Panc1 (cell line): ENCODE results near the gene NR1I2.

Experiments used
- TF ChIP-seq, protein P1 (sequence below), 2 experiments: IDR thresholded peaks; 2 replicates each; pipeline ENCODE4 v1.6.1; 2011 to 2012; ENCODE audit warnings: low read depth in 2 of 2, control low read depth in 1 of 2, low read length in 1 of 2, mild to moderate bottlenecking in 1 of 2, moderate library complexity in 1 of 2; ENCODE audit not compliant: insufficient read depth in 1 of 2
- TF ChIP-seq, protein P2 (sequence below): fragments of 450-650 bp; IDR thresholded peaks from 2 replicates; pipeline ENCODE4 v1.5.1; 2017; ENCODE audit warnings: mild to moderate bottlenecking

DNA sequence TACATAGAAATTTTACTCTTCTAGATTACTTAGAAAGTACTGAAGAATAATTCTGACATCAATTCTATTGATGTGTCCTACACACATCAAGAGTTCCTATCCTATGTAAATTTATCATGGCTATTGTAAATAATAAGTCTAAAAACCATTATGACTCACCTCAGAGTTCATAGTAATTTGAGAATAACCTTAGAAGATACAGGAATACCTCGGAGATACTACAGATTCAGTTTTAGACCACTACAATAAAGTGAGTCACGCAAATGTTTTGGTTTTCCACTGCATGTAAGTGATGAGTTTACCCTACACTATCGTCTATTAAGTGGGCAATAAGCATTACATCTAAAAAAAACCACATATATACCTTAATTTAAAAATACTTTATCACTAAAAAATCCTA, 74.8 kb downstream of the NR1I2 start:
- TF ChIP-seq, protein P1, sequence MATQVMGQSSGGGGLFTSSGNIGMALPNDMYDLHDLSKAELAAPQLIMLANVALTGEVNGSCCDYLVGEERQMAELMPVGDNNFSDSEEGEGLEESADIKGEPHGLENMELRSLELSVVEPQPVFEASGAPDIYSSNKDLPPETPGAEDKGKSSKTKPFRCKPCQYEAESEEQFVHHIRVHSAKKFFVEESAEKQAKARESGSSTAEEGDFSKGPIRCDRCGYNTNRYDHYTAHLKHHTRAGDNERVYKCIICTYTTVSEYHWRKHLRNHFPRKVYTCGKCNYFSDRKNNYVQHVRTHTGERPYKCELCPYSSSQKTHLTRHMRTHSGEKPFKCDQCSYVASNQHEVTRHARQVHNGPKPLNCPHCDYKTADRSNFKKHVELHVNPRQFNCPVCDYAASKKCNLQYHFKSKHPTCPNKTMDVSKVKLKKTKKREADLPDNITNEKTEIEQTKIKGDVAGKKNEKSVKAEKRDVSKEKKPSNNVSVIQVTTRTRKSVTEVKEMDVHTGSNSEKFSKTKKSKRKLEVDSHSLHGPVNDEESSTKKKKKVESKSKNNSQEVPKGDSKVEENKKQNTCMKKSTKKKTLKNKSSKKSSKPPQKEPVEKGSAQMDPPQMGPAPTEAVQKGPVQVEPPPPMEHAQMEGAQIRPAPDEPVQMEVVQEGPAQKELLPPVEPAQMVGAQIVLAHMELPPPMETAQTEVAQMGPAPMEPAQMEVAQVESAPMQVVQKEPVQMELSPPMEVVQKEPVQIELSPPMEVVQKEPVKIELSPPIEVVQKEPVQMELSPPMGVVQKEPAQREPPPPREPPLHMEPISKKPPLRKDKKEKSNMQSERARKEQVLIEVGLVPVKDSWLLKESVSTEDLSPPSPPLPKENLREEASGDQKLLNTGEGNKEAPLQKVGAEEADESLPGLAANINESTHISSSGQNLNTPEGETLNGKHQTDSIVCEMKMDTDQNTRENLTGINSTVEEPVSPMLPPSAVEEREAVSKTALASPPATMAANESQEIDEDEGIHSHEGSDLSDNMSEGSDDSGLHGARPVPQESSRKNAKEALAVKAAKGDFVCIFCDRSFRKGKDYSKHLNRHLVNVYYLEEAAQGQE (IDR thresholded peaks at IDR 0.05; ENCODE audit: insufficient read depth in 1 of 2, low read depth in 2 of 2, low read length in 1 of 2), result no peak
- TF ChIP-seq, protein P2, sequence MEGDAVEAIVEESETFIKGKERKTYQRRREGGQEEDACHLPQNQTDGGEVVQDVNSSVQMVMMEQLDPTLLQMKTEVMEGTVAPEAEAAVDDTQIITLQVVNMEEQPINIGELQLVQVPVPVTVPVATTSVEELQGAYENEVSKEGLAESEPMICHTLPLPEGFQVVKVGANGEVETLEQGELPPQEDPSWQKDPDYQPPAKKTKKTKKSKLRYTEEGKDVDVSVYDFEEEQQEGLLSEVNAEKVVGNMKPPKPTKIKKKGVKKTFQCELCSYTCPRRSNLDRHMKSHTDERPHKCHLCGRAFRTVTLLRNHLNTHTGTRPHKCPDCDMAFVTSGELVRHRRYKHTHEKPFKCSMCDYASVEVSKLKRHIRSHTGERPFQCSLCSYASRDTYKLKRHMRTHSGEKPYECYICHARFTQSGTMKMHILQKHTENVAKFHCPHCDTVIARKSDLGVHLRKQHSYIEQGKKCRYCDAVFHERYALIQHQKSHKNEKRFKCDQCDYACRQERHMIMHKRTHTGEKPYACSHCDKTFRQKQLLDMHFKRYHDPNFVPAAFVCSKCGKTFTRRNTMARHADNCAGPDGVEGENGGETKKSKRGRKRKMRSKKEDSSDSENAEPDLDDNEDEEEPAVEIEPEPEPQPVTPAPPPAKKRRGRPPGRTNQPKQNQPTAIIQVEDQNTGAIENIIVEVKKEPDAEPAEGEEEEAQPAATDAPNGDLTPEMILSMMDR, result no peak
